Psoas muscle (tissue), 8 donors: ENCODE data around the gene PSMB7. TPM values are rescaled to one million over a fixed set of nuclear protein-coding genes. Genes with fewer than 3 reads are reported as not detected.

ENCODE experiments used
- ATAC-seq, 4 donors: fragments of 200-7000 bp; cut with Tn5 transposase; one replicate each; pipeline ENCODE4 v1.9.1; 2020; ENCODE audit warnings: moderate library complexity in 3 of 4, mild to moderate bottlenecking in 2 of 4
- DNase-seq, 2 donors: peaks; one replicate each; pipeline ENCODE4 v3.0.0-alpha.2; 2020
- H3K27ac ChIP-seq: fragments of 200-600 bp; one replicate; pipeline ENCODE4 v1.8.0; 2022
- H3K27me3 ChIP-seq, 3 donors: fragments of 200-600 bp in 1 of 3; one replicate each; pipeline versions ENCODE4 v1.6.1 to v1.8.0; 2013 to 2022; ENCODE audit warnings: low read length in 2 of 3, mild to moderate bottlenecking in 2 of 3, moderate library complexity in 1 of 3; ENCODE audit not compliant: insufficient read depth in 3 of 3
- H3K36me3 ChIP-seq, 2 donors: fragments of 200-600 bp in 1 of 2; one replicate each; pipeline versions ENCODE4 v1.6.1 to v1.8.0; 2013 to 2022; ENCODE audit warnings: low read depth in 1 of 2, mild to moderate bottlenecking in 1 of 2, moderate library complexity in 1 of 2; ENCODE audit not compliant: insufficient read depth in 1 of 2
- H3K4me1 ChIP-seq: fragments of 200-600 bp; one replicate; pipeline ENCODE4 v1.8.0; 2022
- H3K4me3 ChIP-seq: fragments of 200-600 bp; one replicate; pipeline ENCODE4 v1.8.0; 2022; ENCODE audit warnings: mild to moderate bottlenecking
- H3K9me3 ChIP-seq: fragments of 200-600 bp; one replicate; pipeline ENCODE4 v1.8.0; 2022
- CTCF ChIP-seq: fragments of 200-600 bp; IDR thresholded peaks from one replicate; pipeline ENCODE4 v1.8.0; 2022; ENCODE audit warnings: antibody characterized with exemption
- WGBS, 3 donors: extraction: QIAGEN DNeasy Blood & Tissue Kit; methylation state at CpG; one replicate each; pipeline versions ENCODE4 v1.1.6 to v1.1.7; 2013; 5-methylcytosine and 5-hydroxymethylcytosine counted together
- intact Hi-C, 2 donors: fragments of 100-400 bp; cut with DNase I; formaldehyde crosslinking; loops; one replicate each; pipeline versions ENCODE4 v1.11.0 to v1.14.2; 2022
- polyA plus RNA-seq, 3 donors: library from polyadenylated mRNA; stranded (reverse); fragments of 200-250 nt; gene quantifications; one replicate each; pipeline ENCODE4 v1.2.3, GENCODE V29; 2013
- total RNA-seq, 4 donors: library from RNA; stranded (reverse); fragmentation: NEBNext Ultra II Directional in 2 of 4; extraction: Animal tissue kit (Norgen Biotek cat#: 25700) in 2 of 4; gene quantifications; one replicate each; pipeline versions ENCODE4 v1.2.1 to v1.2.4, GENCODE V29; 2021 to 2023
- donor health status: healthy with polysubstance abuse.
- donor health status: DM: no; HTN: no; CAD: no; lungs with moderate emphysema.
- donor health status: Bipolar disorder and iron deficiency.
- donor health status: healthy.
- donor health status: DM: yes; HTN: yes; CAD: no.
- donor health status: DM: no; HTN: no; CAD: no.
- donor health status: DM: no; HTN: no; CAD: no.
- donor health status: DM: yes; HTN: yes; CAD: no.

Gene PSMB7
- total and polyA plus RNA-seq, 7 donors: 144 to 421 (median 189) TPM

GRCh38 chr9:124447297-124447661 lies 32.0 kb upstream of the PSMB7 start:
- TF ChIP-seq CTCF: no peak
- no peak for DNase-seq
- peaks cover 0 to 39% (median 15%) of the 10 kb centered on the region in 3 donors for H3K27me3 ChIP-seq
- no peak overlapping the region for H3K27ac ChIP-seq
- no peaks in the 10 kb centered on the region for H3K36me3 ChIP-seq
- no peaks in the 10 kb centered on the region for H3K4me1 ChIP-seq
- 58 to 69% (median 65%) methylated on average over 4 of the region's 4 CpGs for WGBS, 3 donors
- no peak overlapping the region for H3K4me3 ChIP-seq
- intact Hi-C loops: no loop called here
- ATAC-seq: no peak
- H3K9me3 ChIP-seq: no peaks in the 10 kb centered on the region

DNA sequence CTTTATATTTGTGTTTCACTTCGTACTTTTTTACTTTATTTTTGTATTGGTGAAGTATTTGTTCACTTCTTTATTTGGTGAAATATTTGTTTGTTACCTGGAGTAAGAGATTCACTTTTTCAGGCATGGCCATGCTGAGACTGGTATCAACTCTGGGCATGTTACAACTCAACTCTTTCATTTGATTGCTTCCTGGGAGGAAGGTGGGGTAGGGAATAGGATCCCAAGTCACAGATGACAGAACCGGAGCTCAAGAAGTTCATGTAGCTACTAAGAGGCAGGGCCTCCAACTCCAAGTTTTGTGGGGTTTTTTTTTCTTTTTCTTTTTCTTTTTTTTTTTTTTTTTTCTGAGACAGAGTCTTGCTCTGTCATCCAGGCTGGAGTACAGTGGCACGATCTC lies 28.9 kb upstream of the PSMB7 start:
- H3K36me3 ChIP-seq: no peaks in the 10 kb centered on the region
- no peak overlapping the region for H3K4me3 ChIP-seq
- WGBS, 3 donors: 76 to 81% (median 80%) methylated on average over 3 of the region's 3 CpGs
- H3K27me3 ChIP-seq: peaks cover 0 to 24% (median 6%) of the 10 kb centered on the region in 3 donors
- H3K27ac ChIP-seq: no peak overlapping the region
- intact Hi-C loops: no loop called here
- no peak for ATAC-seq
- H3K9me3 ChIP-seq: no peaks in the 10 kb centered on the region
- no peak for DNase-seq
- no peaks in the 10 kb centered on the region for H3K4me1 ChIP-seq
- no peak for TF ChIP-seq CTCF

DNA sequence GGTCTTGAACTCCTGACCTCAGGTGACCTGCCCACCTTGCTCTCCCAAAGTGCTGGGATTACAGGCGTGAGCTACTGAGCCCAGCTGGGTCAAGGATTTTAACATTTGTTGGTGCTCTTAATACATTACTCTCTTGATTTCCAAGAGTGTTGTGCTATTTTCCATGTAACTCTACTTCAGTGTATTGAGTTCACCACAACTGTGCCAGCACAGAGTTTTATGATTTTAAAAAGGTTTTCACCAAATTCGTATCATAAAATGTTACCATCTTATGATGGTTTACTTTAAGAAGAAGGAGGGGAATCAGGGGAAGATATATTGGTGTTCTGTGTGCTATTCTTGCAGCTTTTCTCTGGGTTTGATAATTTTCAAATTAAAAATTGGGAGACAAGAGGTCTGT lies 28.4 kb upstream of the PSMB7 start:
- Histone ChIP-seq H3K4me1 (no peaks in the 10 kb centered on the region), H3K4me3 (no peak overlapping the region), H3K27me3 (peaks cover 0 to 21% (median 6%) of the 10 kb centered on the region in 3 donors), H3K36me3 (no peaks in the 10 kb centered on the region), H3K9me3 (no peaks in the 10 kb centered on the region), H3K27ac (no peak overlapping the region)
- TF ChIP-seq CTCF: no peak
- WGBS, 3 donors: 83 to 87% (median 84%) methylated on average over 2 of the region's 2 CpGs
- DNase-seq (no peak), ATAC-seq (no peak)
- intact Hi-C loops: no loop called here

DNA sequence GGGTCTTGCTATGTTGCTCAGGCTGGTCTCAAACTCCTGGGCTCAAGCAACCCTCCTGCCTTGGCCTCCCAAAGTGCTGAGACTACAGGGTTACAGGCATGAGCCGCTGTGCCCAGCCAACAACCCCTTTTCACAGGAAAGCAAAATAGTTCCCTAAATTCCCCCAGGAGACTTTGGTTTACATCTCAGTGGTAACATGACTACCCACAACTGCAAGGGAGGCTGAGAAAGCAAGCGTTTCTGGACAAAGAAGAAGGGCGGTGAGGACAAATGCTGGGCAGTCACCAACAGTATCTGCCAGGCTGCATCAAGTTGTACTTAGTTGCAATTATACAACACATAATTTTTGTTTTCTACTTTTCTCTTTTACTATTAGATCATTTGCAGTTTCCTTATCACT lies 27.6 kb upstream of the PSMB7 start:
- ATAC-seq (no peak), DNase-seq (no peak)
- no peaks in the 10 kb centered on the region for H3K9me3 ChIP-seq
- no peak overlapping the region for H3K4me3 ChIP-seq
- no peaks in the 10 kb centered on the region for H3K4me1 ChIP-seq
- H3K27ac ChIP-seq: no peak overlapping the region
- H3K27me3 ChIP-seq: peaks cover 0 to 21% (median 6%) of the 10 kb centered on the region in 3 donors
- intact Hi-C loops: no loop called here
- no peaks in the 10 kb centered on the region for H3K36me3 ChIP-seq
- no peak for TF ChIP-seq CTCF
- WGBS, 3 donors: 53 to 54% (median 53%) methylated on average over 3 of the region's 3 CpGs

DNA sequence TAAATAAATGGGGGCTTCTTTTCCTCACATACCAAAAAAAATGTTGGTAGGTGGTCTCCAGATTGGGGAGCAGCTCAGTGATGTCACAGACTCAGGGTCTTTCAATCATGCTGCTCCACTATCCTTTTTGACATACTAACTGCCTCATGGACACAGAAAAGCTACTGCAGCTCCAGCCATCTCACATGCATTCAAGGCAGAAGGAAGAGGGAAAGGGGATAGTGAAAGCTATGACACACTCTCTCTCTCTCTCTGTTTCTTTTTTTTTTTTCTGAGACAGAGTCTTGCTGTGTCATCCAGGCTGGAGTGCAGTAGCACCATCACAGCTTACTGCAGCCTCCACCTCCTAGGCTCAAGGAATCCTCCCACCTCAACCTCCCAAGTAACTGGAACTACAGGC lies 27.1 kb upstream of the PSMB7 start:
- intact Hi-C loops: no loop called here
- TF ChIP-seq CTCF: no peak
- Histone ChIP-seq H3K9me3 (no peaks in the 10 kb centered on the region), H3K36me3 (no peaks in the 10 kb centered on the region), H3K27ac (no peak overlapping the region), H3K27me3 (peaks cover 0 to 21% (median 6%) of the 10 kb centered on the region in 3 donors), H3K4me3 (no peak overlapping the region), H3K4me1 (no peaks in the 10 kb centered on the region)
- no peak for DNase-seq
- ATAC-seq: no peak
